Liver (tissue), 9 donors: ENCODE results near the gene YY2. TPM values are rescaled to one million over a fixed set of nuclear protein-coding genes. Genes with fewer than 3 reads are reported as not detected.
"Not testable (repeated sequence)": the region's sequence is repeated elsewhere in the genome, so short reads cannot be mapped to it uniquely, and the experiment has no call there.

Experiments used
- DNase-seq: peaks from one replicate; pipeline ENCODE4 v3.0.0-alpha.2; 2017; ENCODE audit warnings: low spot score
- H3K27ac ChIP-seq, 2 donors: one replicate each; pipeline ENCODE4 v1.7.0; 2013; ENCODE audit warnings: inconsistent platforms in 2 of 2, low read length in 2 of 2, control low read depth in 1 of 2, low read depth in 1 of 2, mild to moderate bottlenecking in 1 of 2
- H3K27me3 ChIP-seq, 4 donors: one replicate each; pipeline versions ENCODE4 v1.6.1 to v1.7.0; 2013; ENCODE audit warnings: low read length in 3 of 4, inconsistent platforms in 1 of 4, mild to moderate bottlenecking in 1 of 4, moderate library complexity in 1 of 4; ENCODE audit not compliant: control insufficient read depth in 4 of 4, insufficient read depth in 4 of 4
- H3K36me3 ChIP-seq, 4 donors: one replicate each; pipeline versions ENCODE4 v1.6.1 to v1.7.0; 2013; ENCODE audit warnings: low read length in 3 of 4, mild to moderate bottlenecking in 3 of 4, low read depth in 1 of 4, moderate library complexity in 1 of 4; ENCODE audit not compliant: control insufficient read depth in 4 of 4, insufficient read depth in 3 of 4
- H3K4me1 ChIP-seq, 4 donors: one replicate each; pipeline versions ENCODE4 v1.6.1 to v1.7.0; 2013; ENCODE audit warnings: low read length in 3 of 4, mild to moderate bottlenecking in 3 of 4, moderate library complexity in 1 of 4; ENCODE audit not compliant: control insufficient read depth in 4 of 4, insufficient read depth in 4 of 4
- H3K4me3 ChIP-seq, 3 donors: one replicate each; pipeline versions ENCODE4 v1.6.1 to v1.7.0; 2013; ENCODE audit warnings: low read length in 3 of 3, control low read depth in 1 of 3, low read depth in 1 of 3, mild to moderate bottlenecking in 1 of 3
- H3K9ac ChIP-seq, 2 donors: one replicate each; pipeline ENCODE4 v1.7.0; 2013; ENCODE audit warnings: low read length in 2 of 2, mild to moderate bottlenecking in 2 of 2, moderate library complexity in 2 of 2, control low read depth in 1 of 2, low read depth in 1 of 2
- H3K9me3 ChIP-seq, 4 donors: one replicate each; pipeline versions ENCODE4 v1.6.1 to v1.7.0; 2013; ENCODE audit warnings: low read length in 3 of 4; ENCODE audit not compliant: control insufficient read depth in 4 of 4
- EGR1 ChIP-seq, 2 donors: IDR thresholded peaks; 2 replicates each; pipeline ENCODE4 v1.6.1; 2016 to 2018; ENCODE audit warnings: antibody characterized with exemption in 2 of 2, low read depth in 2 of 2
- FOXA1 ChIP-seq: IDR thresholded peaks from 2 replicates; pipeline ENCODE4 v1.6.1; 2016; ENCODE audit warnings: antibody characterized with exemption
- FOXA2 ChIP-seq: IDR thresholded peaks from 2 replicates; pipeline ENCODE4 v1.6.1; 2016; ENCODE audit warnings: antibody characterized with exemption
- GABPA ChIP-seq, 2 donors: IDR thresholded peaks in 1 of 2; conservative IDR thresholded peaks in 1 of 2; 2 replicates each; pipeline ENCODE4 v1.6.1; 2016; ENCODE audit warnings: antibody characterized with exemption in 2 of 2, mild to moderate bottlenecking in 1 of 2, moderate library complexity in 1 of 2
- HNF4A ChIP-seq, 2 donors: conservative IDR thresholded peaks; 2 replicates each; pipeline ENCODE4 v1.6.1; 2016; ENCODE audit warnings: antibody characterized with exemption in 2 of 2, mild to moderate bottlenecking in 2 of 2
- HNF4G ChIP-seq: IDR thresholded peaks from 2 replicates; pipeline ENCODE4 v1.6.1; 2016; ENCODE audit warnings: antibody characterized with exemption
- JUND ChIP-seq, 2 donors: IDR thresholded peaks; 2 replicates each; pipeline ENCODE4 v1.6.1; 2016; ENCODE audit warnings: antibody characterized with exemption in 2 of 2
- NR2F2 ChIP-seq: IDR thresholded peaks from 2 replicates; pipeline ENCODE4 v1.6.1; 2016; ENCODE audit warnings: antibody characterized with exemption
- RAD21 ChIP-seq, 2 donors: IDR thresholded peaks; 2 replicates each; pipeline ENCODE4 v1.6.1; 2016; ENCODE audit warnings: antibody characterized with exemption in 2 of 2, mild to moderate bottlenecking in 2 of 2
- SP1 ChIP-seq: IDR thresholded peaks from 2 replicates; pipeline ENCODE4 v1.6.1; 2018; ENCODE audit warnings: antibody characterized with exemption, mild to moderate bottlenecking
- TAF1 ChIP-seq: conservative IDR thresholded peaks from 2 replicates; pipeline ENCODE4 v1.6.1; 2016; ENCODE audit warnings: antibody characterized with exemption, mild to moderate bottlenecking
- YY1 ChIP-seq: IDR thresholded peaks from 2 replicates; pipeline ENCODE4 v1.6.1; 2016; ENCODE audit warnings: antibody characterized with exemption, mild to moderate bottlenecking
- WGBS: extraction: QIAGEN DNeasy Blood & Tissue Kit; methylation state at CpG from one replicate; pipeline ENCODE4 v1.1.7; 2013; 5-methylcytosine and 5-hydroxymethylcytosine counted together
- polyA plus RNA-seq, 2 donors: library from polyadenylated mRNA; stranded (reverse) in 1 of 2; unstranded in 1 of 2; fragments of 200-250 nt in 1 of 2; fragments of >200 nt in 1 of 2; fragmentation: Nextera tagmentation in 1 of 2; extraction: Ambion mirVana in 1 of 2; gene quantifications; one replicate each; pipeline versions ENCODE4 v1.2.1 to v1.2.3, GENCODE V29; 2013 to 2015
- total RNA-seq, 2 donors: library from RNA; depleted of rRNA; stranded (reverse); fragments of >200 nt; gene quantifications; one replicate each; pipeline ENCODE4 v1.2.3, GENCODE V29; 2014
- TF ChIP-seq, protein P1 (sequence below): IDR thresholded peaks from 2 replicates; pipeline ENCODE4 v1.6.1; 2016; ENCODE audit warnings: antibody characterized with exemption
- TF ChIP-seq, protein P2 (sequence below): IDR thresholded peaks from 2 replicates; pipeline ENCODE4 v1.6.1; 2016; ENCODE audit warnings: antibody characterized with exemption
- TF ChIP-seq, protein P3 (sequence below): IDR thresholded peaks from 2 replicates; pipeline ENCODE4 v1.6.1; 2016; ENCODE audit warnings: antibody characterized with exemption
- donor health status: healthy.
- donor health status: healthy.
- donor health status: healthy.
- donor health status: healthy.
- donor health status: healthy.

The YY2 gene
- total and polyA plus RNA-seq, 4 donors, result 0.52 to 2.8 (median 0.75) TPM

DNA sequence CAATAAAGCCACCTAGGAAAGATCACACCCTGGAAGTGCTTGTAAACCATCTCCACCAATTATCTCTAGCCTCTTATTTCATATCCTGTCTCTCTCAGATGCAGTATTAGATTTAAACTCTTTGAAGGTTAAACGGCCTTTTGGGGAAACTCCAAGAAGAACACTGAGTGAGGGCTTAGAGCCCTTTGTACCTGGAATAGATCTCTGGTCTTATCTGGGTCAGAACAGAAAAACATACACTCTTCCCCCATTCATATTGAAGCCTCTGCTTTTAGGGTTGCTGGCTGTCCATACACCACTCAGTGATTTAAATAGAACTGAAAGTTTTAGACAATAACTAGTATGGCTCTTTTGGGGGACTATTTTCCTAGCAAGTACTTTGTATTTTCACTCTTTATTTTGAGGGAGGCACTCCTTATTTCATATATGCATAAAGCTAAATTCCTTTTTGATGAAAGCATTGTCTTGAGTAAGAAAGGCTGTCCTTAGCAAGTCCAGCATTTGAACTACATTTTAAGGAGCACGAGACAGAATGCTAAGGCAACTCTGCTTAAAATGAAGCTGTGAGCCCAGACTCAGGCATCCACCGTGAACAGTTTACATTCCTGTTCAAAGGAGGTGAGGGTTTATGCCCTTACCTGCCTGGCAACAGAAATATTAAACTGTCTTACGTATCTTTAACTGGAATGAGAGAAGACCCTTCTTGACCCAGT is 17.4 kb downstream of the YY2 start:
- DNase-seq, result no peak
- Histone ChIP-seq H3K4me1 (peaks cover 0 to 6% (median under 1%) of the 10 kb centered on the region in 4 donors), H3K9ac (no peak overlapping the region), H3K9me3 (no peaks in the 10 kb centered on the region), H3K36me3 (peaks cover 0 to 2% (median 0%) of the 10 kb centered on the region in 4 donors), H3K4me3 (no peak overlapping the region), H3K27ac (no peak overlapping the region), H3K27me3 (no peaks in the 10 kb centered on the region)
- WGBS, result 62% methylated on average over 4 of the region's 4 CpGs
- TF ChIP-seq JUND (IDR thresholded peaks at IDR 0.05) (no peak), GABPA (IDR thresholded peaks at IDR 0.05 in 1 of 2, conservative IDR thresholded peaks at IDR 0.05 in 1 of 2) (no peak), TAF1 (no peak), YY1 (no peak), HNF4A (conservative IDR thresholded peaks at IDR 0.05) (no peak), EGR1 (IDR thresholded peaks at IDR 0.05; ENCODE audit: low read depth in 2 of 2) (no peak)
- TF ChIP-seq, protein P1, sequence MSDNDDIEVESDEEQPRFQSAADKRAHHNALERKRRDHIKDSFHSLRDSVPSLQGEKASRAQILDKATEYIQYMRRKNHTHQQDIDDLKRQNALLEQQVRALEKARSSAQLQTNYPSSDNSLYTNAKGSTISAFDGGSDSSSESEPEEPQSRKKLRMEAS, result no peak
- TF ChIP-seq, protein P2, sequence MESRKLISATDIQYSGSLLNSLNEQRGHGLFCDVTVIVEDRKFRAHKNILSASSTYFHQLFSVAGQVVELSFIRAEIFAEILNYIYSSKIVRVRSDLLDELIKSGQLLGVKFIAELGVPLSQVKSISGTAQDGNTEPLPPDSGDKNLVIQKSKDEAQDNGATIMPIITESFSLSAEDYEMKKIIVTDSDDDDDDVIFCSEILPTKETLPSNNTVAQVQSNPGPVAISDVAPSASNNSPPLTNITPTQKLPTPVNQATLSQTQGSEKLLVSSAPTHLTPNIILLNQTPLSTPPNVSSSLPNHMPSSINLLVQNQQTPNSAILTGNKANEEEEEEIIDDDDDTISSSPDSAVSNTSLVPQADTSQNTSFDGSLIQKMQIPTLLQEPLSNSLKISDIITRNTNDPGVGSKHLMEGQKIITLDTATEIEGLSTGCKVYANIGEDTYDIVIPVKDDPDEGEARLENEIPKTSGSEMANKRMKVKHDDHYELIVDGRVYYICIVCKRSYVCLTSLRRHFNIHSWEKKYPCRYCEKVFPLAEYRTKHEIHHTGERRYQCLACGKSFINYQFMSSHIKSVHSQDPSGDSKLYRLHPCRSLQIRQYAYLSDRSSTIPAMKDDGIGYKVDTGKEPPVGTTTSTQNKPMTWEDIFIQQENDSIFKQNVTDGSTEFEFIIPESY, result no peak
- TF ChIP-seq, protein P3, sequence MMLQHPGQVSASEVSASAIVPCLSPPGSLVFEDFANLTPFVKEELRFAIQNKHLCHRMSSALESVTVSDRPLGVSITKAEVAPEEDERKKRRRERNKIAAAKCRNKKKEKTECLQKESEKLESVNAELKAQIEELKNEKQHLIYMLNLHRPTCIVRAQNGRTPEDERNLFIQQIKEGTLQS, result no peak

DNA sequence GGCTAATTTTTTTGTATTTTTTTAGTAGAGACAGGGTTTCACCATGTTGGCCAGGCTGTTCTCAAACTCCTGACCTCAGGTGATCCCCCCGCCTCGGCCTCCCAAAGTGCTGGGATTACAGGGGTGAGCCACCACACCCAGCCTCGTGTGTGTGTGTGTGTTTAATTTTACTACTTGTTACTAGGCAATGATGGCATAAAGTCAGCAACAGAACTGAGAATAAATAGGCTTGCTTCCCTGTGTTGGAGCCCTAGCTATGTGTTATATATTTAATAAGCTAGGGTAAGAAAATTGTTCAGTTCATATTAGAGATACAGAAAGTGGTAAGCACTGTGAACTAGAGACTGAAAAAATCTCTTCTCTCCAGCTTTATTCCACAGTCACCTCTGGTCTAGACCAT is 18.4 kb downstream of the YY2 start:
- not testable (repeated sequence) for H3K4me1 ChIP-seq, H3K27me3 ChIP-seq, DNase-seq, H3K36me3 ChIP-seq, H3K9me3 ChIP-seq, H3K9ac ChIP-seq, H3K27ac ChIP-seq, H3K4me3 ChIP-seq
- 85% methylated on average over 3 of the region's 3 CpGs for WGBS

DNA sequence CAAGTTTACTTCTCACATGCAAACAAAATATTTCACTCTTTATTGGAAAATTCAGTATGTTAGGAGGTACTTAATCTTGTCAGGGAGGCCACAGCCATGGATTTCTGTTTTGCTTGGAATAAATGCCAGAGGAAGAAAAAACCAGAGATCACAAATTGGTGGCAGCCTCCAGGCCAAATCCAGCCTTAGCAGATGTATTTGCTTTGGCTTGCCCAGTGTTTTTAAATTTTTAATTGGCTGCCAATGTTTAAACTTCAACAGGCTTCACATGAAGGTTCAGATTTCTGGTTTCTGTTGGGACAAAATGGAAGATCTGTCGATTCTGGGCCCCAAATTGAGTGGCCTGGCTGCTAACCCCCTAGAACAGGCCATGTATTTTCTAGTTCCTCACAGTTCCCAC is 19.2 kb downstream of the YY2 start:
- H3K9me3 ChIP-seq, result no peaks in the 10 kb centered on the region
- H3K36me3 ChIP-seq, result peaks cover 0 to 1% (median 0%) of the 10 kb centered on the region in 4 donors
- no peak overlapping the region for H3K4me3 ChIP-seq
- no peak for TF ChIP-seq FOXA1
- TF ChIP-seq, protein P1, result no peak
- TF ChIP-seq NR2F2, result no peak
- no peak for TF ChIP-seq EGR1 (IDR thresholded peaks at IDR 0.05; ENCODE audit: low read depth in 2 of 2)
- TF ChIP-seq, protein P3, result no peak
- no peak for TF ChIP-seq HNF4A (conservative IDR thresholded peaks at IDR 0.05)
- TF ChIP-seq FOXA2, result no peak
- TF ChIP-seq RAD21 (IDR thresholded peaks at IDR 0.05), result no peak
- no peak for TF ChIP-seq HNF4G
- TF ChIP-seq YY1, result no peak
- TF ChIP-seq GABPA (IDR thresholded peaks at IDR 0.05 in 1 of 2, conservative IDR thresholded peaks at IDR 0.05 in 1 of 2), result no peak
- TF ChIP-seq SP1, result no peak
- TF ChIP-seq JUND (IDR thresholded peaks at IDR 0.05), result no peak
- H3K9ac ChIP-seq, result no peak overlapping the region
- H3K4me1 ChIP-seq, result peaks cover 0 to 6% (median under 1%) of the 10 kb centered on the region in 4 donors
- WGBS, result 50% methylated on average over 1 of the region's 1 CpG
- H3K27ac ChIP-seq, result no peak overlapping the region
- no peak for DNase-seq
- no peaks in the 10 kb centered on the region for H3K27me3 ChIP-seq
